Measurements from ENCODE around the gene FCN3.

FCN3 gene

DNA sequence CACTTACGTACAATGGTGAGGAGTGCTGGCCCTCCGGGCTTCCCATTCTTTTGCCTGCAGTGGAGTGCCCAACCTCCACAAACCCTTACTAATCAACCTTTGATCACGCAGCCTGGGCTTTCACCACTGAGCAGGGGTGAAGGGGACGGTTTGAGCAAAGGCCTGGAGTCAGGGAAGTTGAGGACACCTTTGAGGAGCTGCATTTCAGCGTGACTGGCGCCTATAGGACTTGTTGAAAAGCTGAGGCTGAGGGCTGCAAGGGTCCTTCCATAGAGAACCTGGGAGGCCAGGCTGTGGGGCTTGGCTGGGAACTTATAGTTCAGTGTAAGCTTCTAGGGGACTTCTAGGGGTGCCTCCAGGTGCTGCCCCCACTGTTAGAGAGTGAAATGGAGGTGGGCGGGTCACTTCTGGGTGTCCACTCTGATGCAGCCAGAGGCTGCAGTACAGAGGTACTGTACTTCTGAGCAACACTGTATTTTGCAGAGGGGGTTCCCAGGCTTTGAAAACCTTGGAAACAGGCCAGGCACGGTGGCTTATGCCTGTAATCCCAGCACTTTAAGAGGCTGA lies 23.0 kb downstream of the FCN3 start:
- Histone ChIP-seq H3K9me3 (ENCODE audit: insufficient read depth, low read length) (no peaks in the 10 kb centered on the region), H3K4me2 (ENCODE audit: low read depth, low read length, poor library complexity, severe bottlenecking) (no peak overlapping the region), H4K20me1 (ENCODE audit: low read depth, low read length) (no peaks in the 10 kb centered on the region), H3K9ac (ENCODE audit: low read length) (no peak overlapping the region), H2AFZ (ENCODE audit: low read depth, low read length, severe bottlenecking) (no peak overlapping the region), H3K27ac (ENCODE audit: low read depth, low read length) (no peak overlapping the region), H3K9me2 (replicated peaks; ENCODE audit: insufficient read depth, low read length) (no peaks in the 10 kb centered on the region), H3K79me2 (ENCODE audit: insufficient read depth, low read length) (no peaks in the 10 kb centered on the region), H3K27me3 (ENCODE audit: low read length) (no peaks in the 10 kb centered on the region), H3F3A (ENCODE audit: insufficient read depth) (no peaks in the 10 kb centered on the region), H3K36me3 (ENCODE audit: low read length) (no peaks in the 10 kb centered on the region), H3K4me3 (ENCODE audit: insufficient read depth, low read length, poor library complexity, severe bottlenecking) (no peak overlapping the region)
- TF ChIP-seq CTCF (IDR thresholded peaks at IDR 0.05; ENCODE audit: insufficient read depth, low read length, poor library complexity, severe bottlenecking) (no peak), EZH2phosphoT487 (conservative IDR thresholded peaks at IDR 0.05; ENCODE audit: low read length) (no peak)

DNA sequence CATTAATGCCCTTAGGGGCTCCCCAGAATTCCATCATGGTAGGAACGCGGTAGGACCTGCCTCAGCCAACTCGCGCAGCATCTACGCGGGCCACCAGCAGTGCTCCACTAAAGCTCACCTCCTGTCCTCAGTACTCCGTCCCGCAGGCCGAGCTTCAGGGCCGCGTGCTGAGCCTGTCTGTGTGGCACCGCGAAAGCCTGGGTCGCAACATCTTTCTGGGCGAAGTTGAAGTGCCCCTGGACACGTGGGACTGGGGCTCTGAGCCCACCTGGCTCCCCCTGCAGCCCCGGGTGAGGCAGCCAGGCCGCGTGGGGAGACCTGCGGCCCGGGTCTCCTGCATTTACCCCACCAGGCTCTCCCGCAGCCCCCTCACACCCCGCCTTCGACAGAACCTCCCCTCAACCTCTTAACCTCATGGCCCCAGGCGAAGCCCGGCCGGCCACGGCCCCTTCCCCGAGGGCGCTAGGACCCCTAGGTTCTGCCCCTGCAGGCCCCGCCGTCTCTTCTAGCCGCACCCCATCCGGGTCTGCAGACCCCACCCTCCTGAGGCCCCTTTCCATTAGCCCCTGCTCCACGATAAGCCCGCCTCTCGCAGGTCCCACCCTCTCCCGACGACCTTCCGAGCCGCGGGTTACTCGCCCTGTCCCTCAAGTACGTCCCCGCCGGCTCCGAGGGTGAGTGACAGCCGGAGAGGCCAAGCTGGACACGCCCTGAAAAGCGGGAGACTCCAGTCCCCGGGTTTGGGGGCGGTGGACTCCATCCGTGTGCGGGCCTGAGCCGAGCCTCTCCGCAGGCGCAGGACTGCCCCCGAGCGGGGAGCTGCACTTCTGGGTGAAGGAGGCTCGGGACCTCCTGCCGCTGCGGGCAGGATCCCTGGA lies 23.7 kb downstream of the FCN3 start:
- TF ChIP-seq EZH2phosphoT487 (conservative IDR thresholded peaks at IDR 0.05; ENCODE audit: low read length) (no peak), CTCF (IDR thresholded peaks at IDR 0.05; ENCODE audit: insufficient read depth, low read length, poor library complexity, severe bottlenecking) (no peak)
- Histone ChIP-seq H3K9me3 (ENCODE audit: insufficient read depth, low read length) (no peaks in the 10 kb centered on the region), H3K36me3 (ENCODE audit: low read length) (no peaks in the 10 kb centered on the region), H3K4me3 (ENCODE audit: insufficient read depth, low read length, poor library complexity, severe bottlenecking) (no peak overlapping the region), H3K27ac (ENCODE audit: low read depth, low read length) (no peak overlapping the region), H2AFZ (ENCODE audit: low read depth, low read length, severe bottlenecking) (no peak overlapping the region), H3K9me2 (replicated peaks; ENCODE audit: insufficient read depth, low read length) (no peaks in the 10 kb centered on the region), H3K27me3 (ENCODE audit: low read length) (no peaks in the 10 kb centered on the region), H3F3A (ENCODE audit: insufficient read depth) (no peaks in the 10 kb centered on the region), H3K79me2 (ENCODE audit: insufficient read depth, low read length) (no peaks in the 10 kb centered on the region), H4K20me1 (ENCODE audit: low read depth, low read length) (no peaks in the 10 kb centered on the region), H3K9ac (ENCODE audit: low read length) (no peak overlapping the region), H3K4me2 (ENCODE audit: low read depth, low read length, poor library complexity, severe bottlenecking) (no peak overlapping the region)

DNA sequence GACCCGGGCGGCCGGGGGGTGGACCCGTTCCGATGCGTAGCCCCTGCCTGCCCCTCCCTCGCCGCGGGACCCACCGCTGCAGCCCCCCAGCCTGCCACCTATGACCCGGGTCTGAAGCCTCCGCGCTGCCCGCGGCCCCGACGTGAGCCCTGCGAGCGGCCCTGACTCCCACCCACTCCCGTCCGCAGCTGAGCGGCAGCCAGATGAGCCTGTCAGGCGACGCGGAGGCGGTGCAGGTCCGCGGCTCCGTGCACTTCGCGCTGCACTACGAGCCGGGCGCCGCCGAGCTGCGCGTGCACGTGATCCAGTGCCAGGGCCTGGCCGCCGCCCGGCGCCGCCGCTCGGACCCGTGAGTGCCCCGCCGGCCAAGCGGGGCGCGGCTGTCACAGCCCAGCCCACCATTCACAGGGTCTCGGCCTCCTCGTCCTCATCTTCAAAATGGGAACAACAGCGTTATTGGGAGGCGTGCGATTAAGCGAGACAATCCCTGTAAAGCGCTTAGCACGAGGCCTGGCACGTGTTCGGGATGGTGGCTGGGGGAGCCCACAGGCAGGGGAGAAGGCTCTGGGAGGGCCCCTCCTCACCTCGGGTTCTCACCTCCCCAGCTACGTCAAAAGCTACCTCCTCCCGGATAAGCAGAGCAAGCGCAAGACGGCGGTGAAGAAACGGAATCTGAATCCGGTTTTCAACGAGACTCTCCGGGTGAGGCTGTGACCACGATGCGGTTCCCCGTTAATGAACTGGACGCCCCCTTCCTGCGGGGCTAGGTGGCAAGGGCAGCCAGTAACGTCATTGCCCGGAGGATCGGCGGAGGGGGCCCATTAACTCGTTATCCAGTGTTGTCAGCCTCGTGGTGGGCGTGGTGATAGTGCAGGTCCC lies 24.6 kb downstream of the FCN3 start:
- Histone ChIP-seq H3K9me2 (replicated peaks; ENCODE audit: insufficient read depth, low read length) (no peaks in the 10 kb centered on the region), H3F3A (ENCODE audit: insufficient read depth) (no peaks in the 10 kb centered on the region), H3K36me3 (ENCODE audit: low read length) (no peaks in the 10 kb centered on the region), H4K20me1 (ENCODE audit: low read depth, low read length) (no peaks in the 10 kb centered on the region), H3K4me2 (ENCODE audit: low read depth, low read length, poor library complexity, severe bottlenecking) (no peak overlapping the region), H3K4me3 (ENCODE audit: insufficient read depth, low read length, poor library complexity, severe bottlenecking) (no peak overlapping the region), H3K27ac (ENCODE audit: low read depth, low read length) (no peak overlapping the region), H2AFZ (ENCODE audit: low read depth, low read length, severe bottlenecking) (no peak overlapping the region), H3K9me3 (ENCODE audit: insufficient read depth, low read length) (no peaks in the 10 kb centered on the region), H3K79me2 (ENCODE audit: insufficient read depth, low read length) (no peaks in the 10 kb centered on the region), H3K27me3 (ENCODE audit: low read length) (no peaks in the 10 kb centered on the region), H3K9ac (ENCODE audit: low read length) (no peak overlapping the region)
- TF ChIP-seq CTCF (IDR thresholded peaks at IDR 0.05; ENCODE audit: insufficient read depth, low read length, poor library complexity, severe bottlenecking) = no peak
- no peak for TF ChIP-seq EZH2phosphoT487 (conservative IDR thresholded peaks at IDR 0.05; ENCODE audit: low read length)

Data from SU-DHL-6 (cell line).